Measurements from ENCODE around the gene GRK5.
"Not testable (repeated sequence)": the region's sequence is repeated elsewhere in the genome, so short reads cannot be mapped to it uniquely, and the experiment has no call there.

DNA sequence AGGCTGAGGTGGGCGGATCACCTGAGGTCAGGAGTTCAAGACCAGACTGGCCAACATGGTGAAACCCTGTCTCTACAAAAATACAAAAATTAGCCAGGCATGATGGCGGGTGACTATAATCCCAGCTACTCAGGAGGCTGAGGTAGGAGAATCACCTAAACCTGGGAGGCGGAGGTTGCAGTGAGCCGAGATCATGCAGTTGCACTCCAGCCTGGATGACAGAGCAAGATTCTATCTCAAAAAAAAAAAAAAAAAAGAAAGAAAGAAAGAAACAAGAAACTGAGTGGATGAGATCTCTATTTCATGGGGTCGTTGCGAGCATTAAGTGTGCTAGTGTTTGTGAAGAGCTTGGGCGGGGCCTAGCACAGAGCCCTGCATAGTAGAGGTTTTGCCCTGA lies 65.0 kb downstream of the GRK5 start:
- TF ChIP-seq POLR2AphosphoS5 (IDR thresholded peaks at IDR 0.05; ENCODE audit: borderline replicate concordance, low read depth, low read length); EZH2 (IDR thresholded peaks at IDR 0.05): not testable (repeated sequence)
